Measurements from ENCODE around the gene CEP170B. TPM values are rescaled to one million over a fixed set of nuclear protein-coding genes. Genes with fewer than 3 reads are reported as not detected.

Gene CEP170B
- total and polyA plus RNA-seq, 4 donors = 1.5 to 10.9 (median 6.7) TPM

GRCh38 chr14:104878582-104878981 is 13.5 kb downstream of the CEP170B start (continued):
- TF ChIP-seq SP1 (IDR thresholded peaks at IDR 0.05) (no peak), CTCF (IDR thresholded peaks at IDR 0.05; ENCODE audit: low read depth, low read length, missing input control) (no peak), MAX (IDR thresholded peaks at IDR 0.05) (no peak)

- no peak for DNase-seq (ENCODE audit: low spot score)
- no peak for TF ChIP-seq ZBTB33 (IDR thresholded peaks at IDR 0.05)
- no peak for TF ChIP-seq MAX (IDR thresholded peaks at IDR 0.05)
- no peak for TF ChIP-seq GABPA (IDR thresholded peaks at IDR 0.05 in 1 of 2, conservative IDR thresholded peaks at IDR 0.05 in 1 of 2)
- TF ChIP-seq REST (IDR thresholded peaks at IDR 0.05) = no peak
- no peak for TF ChIP-seq FOXA1 (IDR thresholded peaks at IDR 0.05)
- no peak for TF ChIP-seq NR2F2 (IDR thresholded peaks at IDR 0.05)
- TF ChIP-seq RAD21 (IDR thresholded peaks at IDR 0.05) = no peak
- TF ChIP-seq RXRA (IDR thresholded peaks at IDR 0.05) = no peak
- Histone ChIP-seq H3K27ac (ENCODE audit: low read depth in 1 of 2, low read length in 2 of 2) (no peak overlapping the region), H3K27me3 (ENCODE audit: control insufficient read depth in 4 of 4, insufficient read depth in 4 of 4, low read length in 3 of 4) (no peaks in the 10 kb centered on the region), H3K4me1 (ENCODE audit: control insufficient read depth in 4 of 4, insufficient read depth in 4 of 4, low read length in 3 of 4) (peaks cover 0 to 13% (median 7%) of the 10 kb centered on the region in 4 donors), H3K36me3 (ENCODE audit: control insufficient read depth in 4 of 4, insufficient read depth in 3 of 4, low read depth in 1 of 4, low read length in 3 of 4) (peaks cover 2 to 28% (median 16%) of the 10 kb centered on the region in 4 donors), H3K9me3 (ENCODE audit: control insufficient read depth in 4 of 4, low read length in 3 of 4) (no peaks in the 10 kb centered on the region), H3K9ac (ENCODE audit: low read depth in 1 of 2, low read length in 2 of 2) (no peak overlapping the region), H3K4me3 (ENCODE audit: low read depth in 1 of 3, low read length in 3 of 3) (no peak overlapping the region)
- 93% methylated on average over 29 of the region's 29 CpGs for WGBS
These were observed 14.3 kb downstream of the CEP170B start for GRCh38 chr14:104879201-104879982.
